ENCODE measurements around the gene DLGAP3.
A peak's percentile ranks its signal among the peaks of the same experiment; 100 is the strongest.

DLGAP3 gene

DNA sequence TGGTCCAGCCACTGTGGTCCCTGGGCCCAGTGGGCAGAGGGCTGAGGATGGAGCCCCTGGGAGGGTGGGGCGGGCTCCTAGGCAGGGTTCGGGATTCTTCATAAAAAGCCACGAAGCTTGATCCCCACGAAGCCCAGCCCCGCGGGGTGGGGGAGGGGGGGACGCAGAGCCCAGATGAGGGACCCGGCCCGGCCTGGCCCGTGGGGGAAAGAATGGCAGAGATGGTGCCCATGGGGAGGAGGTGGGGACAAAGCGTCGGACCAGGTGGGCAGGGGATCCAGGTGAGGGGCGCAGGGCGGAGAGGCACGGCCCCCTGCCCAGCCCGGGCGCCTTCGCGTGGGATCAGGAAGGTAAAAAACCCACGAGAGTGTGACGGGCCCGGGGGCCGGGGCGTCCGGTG lies 63.9 kb downstream of the DLGAP3 start:
- DNase-seq, result peak; percentile 67

DNA sequence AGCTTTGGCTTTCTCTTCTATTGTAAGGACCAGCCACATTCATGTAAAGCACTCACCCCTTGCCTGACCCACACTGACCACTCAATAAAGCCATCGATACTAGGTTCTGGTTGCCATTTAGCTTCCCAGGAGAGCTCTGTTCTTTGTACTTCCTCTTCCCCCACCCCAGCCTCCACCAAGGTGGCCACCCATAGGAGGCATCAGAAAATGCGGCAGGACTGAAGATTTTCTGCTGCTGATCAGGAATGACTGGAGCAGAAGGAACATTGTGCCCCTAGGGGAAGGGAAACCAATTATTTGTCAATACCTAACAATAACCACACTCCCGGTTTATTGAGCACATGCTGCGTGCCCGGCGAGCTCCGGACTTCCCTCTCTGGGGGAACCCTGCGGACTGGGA lies 64.7 kb downstream of the DLGAP3 start:
- DNase-seq, result no peak

DNA sequence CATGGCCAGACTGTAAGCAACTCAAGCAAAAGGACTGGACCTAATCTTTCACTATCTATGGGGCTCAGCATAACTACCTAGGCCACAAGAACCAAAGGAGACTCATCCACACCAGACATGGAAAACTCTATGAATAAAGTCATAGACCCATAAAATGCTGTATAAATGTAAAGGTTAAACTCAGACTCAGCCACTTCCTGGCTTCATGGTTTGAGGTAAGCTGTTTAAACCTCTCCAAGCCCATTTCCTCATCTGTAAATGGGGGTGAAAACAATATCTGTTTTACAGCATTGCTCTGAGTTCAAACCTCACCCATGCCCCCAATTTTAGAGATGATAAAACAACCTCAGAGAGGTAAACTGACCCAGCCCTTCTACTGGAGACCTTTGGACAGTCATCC lies 65.9 kb downstream of the DLGAP3 start:
- DNase-seq, result no peak

DNA sequence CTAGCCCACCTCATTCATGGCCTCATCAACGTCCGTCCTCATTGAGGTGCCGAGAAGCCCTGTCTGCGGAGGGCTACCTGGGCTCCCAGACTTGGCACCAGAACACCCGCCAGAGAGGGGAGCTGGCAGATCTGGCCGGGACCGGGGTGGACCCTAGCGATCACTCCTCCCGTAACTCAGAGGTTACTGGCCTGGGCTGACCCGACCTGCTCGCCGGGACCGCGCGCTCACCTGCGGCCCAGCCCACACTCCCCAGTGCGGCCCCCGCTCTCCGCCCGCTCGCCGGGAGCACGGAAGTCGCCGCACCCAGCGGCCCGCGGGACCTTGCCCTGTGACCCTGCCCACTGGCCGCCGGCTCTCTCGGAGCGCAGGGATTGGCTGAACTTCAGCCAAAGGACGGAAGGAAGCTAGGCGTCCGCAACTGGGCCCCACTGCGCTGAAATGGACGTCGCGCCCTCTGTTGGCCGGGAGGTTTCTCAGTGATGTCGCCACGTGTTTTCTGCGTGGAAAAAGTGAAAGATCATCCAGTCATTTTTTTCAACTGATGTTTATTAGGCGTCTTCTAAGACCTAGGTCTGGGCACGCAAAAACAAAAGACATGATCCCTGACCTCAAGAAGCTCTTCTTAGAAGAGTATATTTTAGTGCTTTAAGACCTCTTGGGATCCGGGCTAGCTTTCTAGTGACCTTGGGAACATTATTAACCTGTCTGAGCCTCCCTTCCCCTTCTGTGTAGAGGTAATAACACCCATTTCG lies 69.8 kb downstream of the DLGAP3 start, which contains the start of gene SMIM12:
TSS of gene SMIM12 (minus strand) at position 304 of the 755 bp plus-strand sequence. CDS start 3,772 bp downstream, outside the sequence.
- DNase-seq, result peak; percentile 98

DNA sequence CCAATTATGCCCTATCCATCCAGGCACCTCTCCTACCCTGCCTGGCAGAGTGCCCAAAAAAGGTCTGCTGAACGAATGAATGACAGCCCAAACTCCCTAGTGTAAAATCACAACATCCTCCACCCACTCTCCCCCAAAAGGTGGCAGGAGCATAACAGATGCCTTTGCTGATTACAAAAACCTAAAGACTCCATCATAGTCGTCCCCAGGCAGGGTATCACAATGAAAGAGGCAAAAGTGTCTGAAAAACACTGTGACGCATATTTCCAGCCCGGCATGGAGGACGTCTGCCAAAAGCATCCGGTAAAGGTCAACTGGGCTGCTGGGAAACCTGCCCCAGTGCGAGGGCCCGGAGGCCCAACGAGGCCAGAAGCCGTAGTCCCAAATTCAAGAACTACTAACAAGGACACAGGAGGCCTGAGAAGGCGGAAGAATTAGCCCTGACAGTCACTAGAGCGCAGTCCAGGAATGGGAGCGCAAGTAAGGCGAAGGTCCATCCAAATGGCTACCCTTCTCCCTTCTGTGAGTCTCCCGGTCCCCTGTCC lies 70.5 kb downstream of the DLGAP3 start:
- DNase-seq, result peak; percentile 79

GRCh38 chr1:34856697-34857096 lies 72.8 kb downstream of the DLGAP3 start:
- DNase-seq, result no peak

GRCh38 chr1:34852677-34853217 lies 76.7 kb downstream of the DLGAP3 start:
- peak; percentile 95 for DNase-seq

DNA sequence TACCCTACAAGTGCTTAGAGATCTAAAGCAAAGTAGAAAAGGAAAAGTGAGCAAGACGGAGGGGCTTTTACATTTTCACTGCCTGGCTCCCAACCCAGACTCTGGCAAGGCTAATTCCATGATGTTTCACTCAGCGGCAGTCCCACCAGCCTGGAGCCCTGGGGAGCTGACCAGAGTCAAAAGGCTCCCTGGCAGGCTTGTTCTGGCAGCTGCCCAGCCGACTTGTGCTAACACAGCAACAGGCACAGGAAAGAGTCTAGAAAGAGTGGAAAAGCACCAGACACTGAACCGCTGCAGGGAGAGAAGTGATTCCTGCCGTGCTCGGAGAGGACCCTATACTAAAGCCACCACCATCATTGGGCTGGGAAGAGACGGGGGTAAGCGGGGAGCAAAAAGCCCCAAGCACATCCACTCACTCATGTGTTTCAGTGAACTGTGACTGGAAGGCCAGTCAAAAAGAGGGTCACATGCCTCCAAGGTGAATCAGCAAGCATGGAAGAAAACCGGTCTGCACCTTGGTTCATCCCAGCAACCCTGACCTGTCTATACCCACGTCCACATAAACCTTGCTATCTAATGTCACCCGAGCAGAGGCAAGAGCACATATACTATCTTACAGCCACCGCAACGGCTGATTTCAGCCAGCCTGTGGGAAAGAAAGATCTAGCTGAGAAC lies 77.9 kb downstream of the DLGAP3 start:
- no peak for DNase-seq

GRCh38 chr1:34850382-34850781 lies 79.1 kb downstream of the DLGAP3 start:
- DNase-seq, result no peak

DNA sequence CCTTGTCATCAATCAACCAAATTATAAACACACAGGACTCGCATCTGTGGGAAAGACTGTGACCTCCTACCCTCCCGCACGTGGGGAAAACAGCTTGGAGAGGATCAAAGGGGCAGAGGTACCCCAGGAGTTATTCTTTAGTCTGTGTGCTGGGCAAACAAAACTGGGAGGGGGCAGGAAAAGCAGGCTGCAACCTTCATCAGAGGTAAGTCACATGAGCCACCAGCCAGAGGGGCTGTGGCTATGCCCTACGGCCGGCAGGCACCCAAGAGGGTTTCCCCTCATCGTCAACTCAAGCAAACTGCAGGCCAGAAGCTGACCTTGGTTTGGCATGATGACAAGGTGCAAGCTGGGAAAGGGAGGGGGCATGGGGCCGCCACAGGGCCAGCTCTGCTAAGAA lies 82.4 kb downstream of the DLGAP3 start:
- DNase-seq, result no peak

DNA sequence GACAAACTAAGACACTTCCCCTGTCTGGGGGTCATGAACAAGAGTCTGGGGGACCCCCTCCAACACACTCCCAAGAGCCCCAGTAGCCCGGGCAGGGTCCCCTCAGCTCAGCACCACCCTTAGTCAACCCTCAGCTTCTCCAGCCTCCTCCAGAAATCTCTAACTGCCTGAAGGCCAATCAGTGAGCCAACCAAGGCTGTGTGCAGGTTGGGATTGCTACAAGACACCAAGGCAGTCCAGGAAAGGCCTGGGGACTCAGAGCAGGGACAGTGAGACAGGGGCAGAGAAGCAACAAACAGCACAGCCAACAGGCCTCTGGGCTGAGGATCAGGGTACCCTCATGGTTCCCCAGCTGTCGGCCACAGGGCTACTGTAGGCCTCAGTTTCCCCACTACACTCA lies 83.2 kb downstream of the DLGAP3 start:
- DNase-seq, result peak; percentile 9

GRCh38 chr1:34845131-34845901 lies 84.1 kb downstream of the DLGAP3 start:
- DNase-seq, result peak; percentile 28

GRCh38 chr1:34844252-34844634 lies 85.2 kb downstream of the DLGAP3 start:
- DNase-seq, result no peak

GRCh38 chr1:34843392-34844251 lies 85.8 kb downstream of the DLGAP3 start:
- DNase-seq, result peak; percentile 42

GRCh38 chr1:34842952-34843371 lies 86.5 kb downstream of the DLGAP3 start:
- no peak for DNase-seq

GRCh38 chr1:34842073-34842472 lies 87.4 kb downstream of the DLGAP3 start:
- DNase-seq, result no peak

GRCh38 chr1:34840426-34840825 lies 89.0 kb downstream of the DLGAP3 start:
- no peak for DNase-seq

DNA sequence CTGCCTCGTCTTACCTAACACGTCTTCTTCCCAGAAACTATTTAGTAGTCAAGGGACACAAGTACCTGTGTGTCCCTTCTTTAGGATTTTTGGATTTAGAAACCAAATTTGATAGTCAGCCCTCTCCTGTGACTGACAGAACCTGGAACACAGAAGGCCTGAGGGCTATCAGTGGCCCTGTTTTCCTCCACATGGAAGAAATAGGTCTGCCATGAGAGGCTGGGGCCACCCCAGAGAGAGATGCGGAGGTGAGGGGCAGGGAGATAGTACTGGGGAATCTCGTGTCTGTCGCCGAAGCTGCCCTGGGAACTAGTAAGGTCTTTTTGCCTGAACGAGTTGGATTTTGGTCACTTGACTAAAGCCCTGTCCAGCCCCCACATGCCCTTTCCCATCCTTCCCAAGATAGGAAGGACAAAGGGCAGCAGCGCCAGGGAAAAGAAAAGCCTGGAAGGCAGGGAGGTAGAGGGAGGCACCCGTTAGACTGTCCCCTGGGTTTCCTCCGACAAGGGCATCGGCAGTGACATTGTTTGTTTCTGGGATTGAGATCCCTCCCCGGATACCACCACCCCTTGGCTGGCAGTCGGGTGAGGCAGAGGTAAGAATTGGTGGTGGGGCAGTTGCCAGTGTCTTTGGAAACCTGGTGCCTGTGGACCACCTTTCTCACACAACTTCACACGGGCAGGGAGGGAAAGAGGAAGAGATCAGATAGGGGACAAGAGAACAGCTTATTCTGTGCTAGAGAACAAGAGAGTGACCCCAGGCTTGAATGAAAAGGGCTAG lies 89.7 kb downstream of the DLGAP3 start:
- no peak for DNase-seq

DNA sequence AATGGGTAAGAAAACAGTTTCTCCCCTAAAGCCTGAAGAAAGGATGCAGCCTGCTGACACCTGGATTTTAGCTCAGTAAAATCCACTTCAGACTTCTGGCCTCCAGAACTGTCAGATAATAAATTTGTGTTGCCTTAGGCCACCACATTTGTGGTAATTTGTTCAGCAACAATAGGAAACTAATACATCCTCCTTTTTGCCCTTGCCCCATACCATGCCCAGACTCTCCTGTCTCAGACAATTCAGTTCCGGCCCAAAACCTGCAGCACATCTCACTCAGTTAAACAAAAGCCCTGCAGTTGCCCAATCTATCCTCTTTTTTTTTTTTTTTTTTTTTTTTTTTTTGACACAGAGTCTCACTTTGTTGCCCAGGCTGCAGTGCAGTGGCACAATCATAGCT lies 95.7 kb downstream of the DLGAP3 start:
- DNase-seq, result no peak

DNA sequence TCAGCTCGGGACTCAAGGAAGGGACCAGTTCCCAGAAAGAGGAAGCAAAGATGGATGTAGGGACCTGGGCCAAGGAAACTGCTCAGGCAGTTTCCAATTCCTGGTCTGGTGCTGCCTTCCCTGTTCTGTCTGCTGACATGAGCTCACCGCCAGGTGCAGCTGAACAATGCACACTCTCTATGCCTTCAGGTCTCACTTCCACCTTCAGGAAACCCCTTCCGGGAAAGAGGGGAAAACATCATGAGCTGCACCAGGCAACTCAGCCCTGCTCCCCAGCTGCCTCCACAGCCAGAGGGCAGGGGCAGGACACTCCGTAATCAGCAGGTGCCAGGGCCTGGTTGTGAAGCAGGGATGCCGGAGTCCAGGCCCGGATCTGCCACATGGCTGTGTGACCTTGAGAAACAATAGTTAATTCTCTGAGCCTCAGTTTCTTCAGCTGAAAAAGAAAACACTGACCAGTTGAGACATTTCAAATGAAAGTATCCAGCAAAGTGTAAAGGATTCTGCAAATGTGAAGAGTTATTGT lies 97.7 kb downstream of the DLGAP3 start:
- no peak for DNase-seq

- no peak for DNase-seq
These were observed 100.2 kb downstream of the DLGAP3 start for GRCh38 chr1:34829250-34829649.

Measured in activated effector memory CD4-positive, alpha-beta T cell treated with anti-CD3 and anti-CD28 coated beads, Interleukin-2, amount 50 U/mL, for 16 hours (primary cell).